CD14-positive monocyte (primary cell): ENCODE results near the gene ARL15. TPM values are rescaled to one million over a fixed set of nuclear protein-coding genes. Genes with fewer than 3 reads are reported as not detected.

Experiments used
- DNase-seq, 3 donors: peaks; one replicate each; pipeline ENCODE4 v3.0.0-alpha.2; 2011 to 2022
- H2AFZ ChIP-seq: 2 replicates; pipeline ENCODE4 v1.6.0; 2012; ENCODE audit warnings: mild to moderate bottlenecking, low read depth, low read length, inconsistent platforms; ENCODE audit not compliant: insufficient read depth, poor library complexity, severe bottlenecking
- H3K27ac ChIP-seq, 2 donors: 1 replicate in 1 of 2; 2 replicates in 1 of 2; pipeline ENCODE4 v1.5.1; 2012 to 2013; ENCODE audit warnings: low read length in 2 of 2, control low read depth in 1 of 2, inconsistent platforms in 1 of 2, low read depth in 1 of 2, mild to moderate bottlenecking in 1 of 2
- H3K27me3 ChIP-seq, 2 donors: one replicate each; pipeline versions ENCODE4 v1.6.0 to v1.6.1; 2011 to 2013; ENCODE audit warnings: low read length in 2 of 2; ENCODE audit not compliant: control insufficient read depth in 2 of 2, insufficient read depth in 2 of 2
- H3K36me3 ChIP-seq, 2 donors: replicated peaks in 1 of 2; 1 replicate in 1 of 2; 2 replicates in 1 of 2; pipeline versions ENCODE4 v1.5.1 to v1.6.1; 2012 to 2013; ENCODE audit warnings: low read length in 2 of 2, control low read depth in 1 of 2, inconsistent platforms in 1 of 2, mild to moderate bottlenecking in 1 of 2; ENCODE audit not compliant: insufficient read depth in 2 of 2, control insufficient read depth in 1 of 2
- H3K4me1 ChIP-seq, 2 donors: 1 replicate in 1 of 2; 2 replicates in 1 of 2; pipeline versions ENCODE4 v1.5.1 to v1.6.1; 2012 to 2013; ENCODE audit warnings: low read length in 2 of 2, control low read depth in 1 of 2, inconsistent platforms in 1 of 2, mild to moderate bottlenecking in 1 of 2, moderate library complexity in 1 of 2; ENCODE audit not compliant: insufficient read depth in 2 of 2, control insufficient read depth in 1 of 2
- H3K4me2 ChIP-seq: replicated peaks from 2 replicates; pipeline ENCODE3; 2012; ENCODE audit warnings: low read length, moderate library complexity, mild to moderate bottlenecking; ENCODE audit not compliant: poor library complexity, severe bottlenecking; ENCODE audit errors: extremely low read depth
- H3K4me3 ChIP-seq, 3 experiments: fragments of 200-600 bp in 1 of 3; sonication (generic) in 1 of 3; replicated peaks in 1 of 3; 1 replicate in 2 of 3; 2 replicates in 1 of 3; pipeline ENCODE4 v1.5.1; 2011 to 2013; ENCODE audit warnings: low read length in 3 of 3, mild to moderate bottlenecking in 3 of 3, control low read depth in 2 of 3, low read depth in 2 of 3, inconsistent platforms in 1 of 3, moderate library complexity in 1 of 3
- H3K79me2 ChIP-seq: 2 replicates; pipeline ENCODE4 v1.6.0; 2012; ENCODE audit warnings: mild to moderate bottlenecking, control low read depth, inconsistent platforms, low read length, moderate library complexity; ENCODE audit not compliant: insufficient read depth
- H3K9ac ChIP-seq: 2 replicates; pipeline ENCODE4 v1.6.0; 2017; ENCODE audit warnings: low read length, mild to moderate bottlenecking; ENCODE audit not compliant: insufficient read depth, poor library complexity, severe bottlenecking
- H3K9me3 ChIP-seq, 2 donors: replicated peaks in 1 of 2; 1 replicate in 1 of 2; 2 replicates in 1 of 2; pipeline versions ENCODE4 v1.5.1 to v1.6.1; 2012 to 2013; ENCODE audit warnings: low read length in 2 of 2, control low read depth in 1 of 2; ENCODE audit not compliant: control insufficient read depth in 1 of 2, insufficient read depth in 1 of 2
- H4K20me1 ChIP-seq: 2 replicates; pipeline ENCODE4 v1.6.0; 2012; ENCODE audit warnings: mild to moderate bottlenecking, low read length, control low read depth, moderate library complexity; ENCODE audit not compliant: insufficient read depth
- H3K27ac Mint-ChIP-seq, 7 donors: one replicate each; pipeline ENCODE4 v1.8.0; 2020; ENCODE audit warnings: mild to moderate bottlenecking in 7 of 7, mixed read lengths in 7 of 7, moderate library complexity in 6 of 7, inconsistent platforms in 2 of 7
- H3K27me3 Mint-ChIP-seq, 3 donors: one replicate each; pipeline ENCODE4 v1.8.0; 2021 to 2022; ENCODE audit warnings: low read depth in 3 of 3, mild to moderate bottlenecking in 3 of 3, mixed read lengths in 3 of 3, moderate library complexity in 3 of 3, inconsistent platforms in 1 of 3
- H3K36me3 Mint-ChIP-seq, 2 donors: one replicate each; pipeline ENCODE4 v1.8.0; 2020; ENCODE audit warnings: mixed read lengths in 2 of 2, inconsistent platforms in 1 of 2, mild to moderate bottlenecking in 1 of 2
- H3K4me1 Mint-ChIP-seq: one replicate; pipeline ENCODE4 v1.8.0; 2020; ENCODE audit warnings: mild to moderate bottlenecking, mixed read lengths
- H3K4me3 Mint-ChIP-seq, 2 donors: one replicate each; pipeline ENCODE4 v1.8.0; 2020; ENCODE audit warnings: mild to moderate bottlenecking in 2 of 2, mixed read lengths in 2 of 2, moderate library complexity in 1 of 2
- H3K9me3 Mint-ChIP-seq, 7 donors: one replicate each; pipeline ENCODE4 v1.8.0; 2020 to 2022; ENCODE audit warnings: mixed read lengths in 7 of 7, mild to moderate bottlenecking in 6 of 7, moderate library complexity in 6 of 7, inconsistent platforms in 2 of 7
- CTCF ChIP-seq: fragments of 200-600 bp; IDR thresholded peaks from one replicate; pipeline ENCODE4 v1.8.0; 2022; ENCODE audit warnings: antibody characterized with exemption, mild to moderate bottlenecking
- WGBS: methylation state at CpG from one replicate; pipeline ENCODE4 v1.1.5; 2013; ENCODE audit warnings: missing lambda C conversion rate; ENCODE audit not compliant: insufficient coverage; 5-methylcytosine and 5-hydroxymethylcytosine counted together
- intact Hi-C, 2 donors: fragments of 100-400 bp; cut with micrococcal nuclease; formaldehyde crosslinking; loops; one replicate each; pipeline versions ENCODE4 v1.15.0 to v1.15.1; 2023
- polyA plus RNA-seq, 3 donors: library from polyadenylated mRNA; depleted of rRNA in 1 of 3; unstranded in 2 of 3; stranded (reverse) in 1 of 3; fragments of 300-500 nt in 2 of 3; fragments of >200 nt in 1 of 3; fragmentation: Illumina TruSeq in 2 of 3; gene quantifications; 1 replicate in 2 of 3; 2 replicates in 1 of 3; pipeline ENCODE4 v1.2.3, GENCODE V29; 2012 to 2021

ARL15 gene
- polyA plus RNA-seq, 3 donors: 10.5 to 27.6 (median 18.0) TPM

GRCh38 chr5:53963958-53964357 is 346.4 kb downstream of the ARL15 start:
- H3K36me3 Mint-ChIP-seq: peaks cover 13 to 18% of the 10 kb centered on the region in 2 donors

GRCh38 chr5:53962306-53962705 is 348.1 kb downstream of the ARL15 start:
- peaks cover 7 to 9% of the 10 kb centered on the region in 2 donors for H3K36me3 Mint-ChIP-seq
- H3K79me2 ChIP-seq: no peaks in the 10 kb centered on the region
- H3K36me3 ChIP-seq: peaks cover 0 to 8% of the 10 kb centered on the region in 2 donors
- no peaks in the 10 kb centered on the region for H4K20me1 ChIP-seq
- H3K9me3 ChIP-seq: peaks cover 0 to 7% of the 10 kb centered on the region in 2 donors
- H3K4me1 ChIP-seq: no peaks in the 10 kb centered on the region
- TF ChIP-seq CTCF: no peak
- H3K9ac ChIP-seq: no peak overlapping the region
- no peak overlapping the region for H3K4me3 ChIP-seq
- peaks cover 2 to 8% (median 6%) of the 10 kb centered on the region in 7 donors for H3K9me3 Mint-ChIP-seq
- intact Hi-C loops: no loop called here
- no peak for DNase-seq
- H3K4me3 Mint-ChIP-seq: no peak overlapping the region
- no peaks in the 10 kb centered on the region for H3K4me1 Mint-ChIP-seq
- no CpG with 5 or more reads among the region's 1 CpG for WGBS
- H3K27me3 ChIP-seq: no peaks in the 10 kb centered on the region
- no peak overlapping the region for H2AFZ ChIP-seq
- peaks cover 0 to 2% (median 0%) of the 10 kb centered on the region in 3 donors for H3K27me3 Mint-ChIP-seq
- H3K27ac ChIP-seq: no peak overlapping the region
- no peak overlapping the region for H3K27ac Mint-ChIP-seq
- H3K4me2 ChIP-seq: no peak overlapping the region

More at GRCh38 chr5:53963958-53964357, 346.4 kb downstream of the ARL15 start:
- no CpG with 5 or more reads among the region's 1 CpG for WGBS
- Mint-ChIP-seq H3K9me3 (peaks cover 0 to 4% (median 2%) of the 10 kb centered on the region in 7 donors), H3K27me3 (peaks cover 0 to 2% (median 2%) of the 10 kb centered on the region in 3 donors), H3K4me1 (no peaks in the 10 kb centered on the region), H3K27ac (no peak overlapping the region), H3K4me3 (no peak overlapping the region)
- H3K9me3 ChIP-seq: no peaks in the 10 kb centered on the region
- no peak overlapping the region for H3K4me3 ChIP-seq
- intact Hi-C loops: no loop called here
- no peak overlapping the region for H3K27ac ChIP-seq
- no peak overlapping the region for H3K4me2 ChIP-seq
- H3K79me2 ChIP-seq: no peaks in the 10 kb centered on the region
- H3K9ac ChIP-seq: no peak overlapping the region
- no peaks in the 10 kb centered on the region for H4K20me1 ChIP-seq
- TF ChIP-seq CTCF: no peak
- DNase-seq: no peak
- no peaks in the 10 kb centered on the region for H3K4me1 ChIP-seq
- peaks cover 0 to 8% of the 10 kb centered on the region in 2 donors for H3K36me3 ChIP-seq
- no peaks in the 10 kb centered on the region for H3K27me3 ChIP-seq
- no peak overlapping the region for H2AFZ ChIP-seq
